NCI-H510A treated with DMSO at 0.1 percent for 48 hours (cell line): ENCODE results near the gene NNT.
A peak's percentile ranks its signal among the peaks of the same experiment; 100 is the strongest.
"Not testable (repeated sequence)": the region's sequence is repeated elsewhere in the genome, so short reads cannot be mapped to it uniquely, and the experiment has no call there.

Experiments used
- DNase-seq: peaks from one replicate; lab custom pipeline; 2025; lab: John Stamatoyannopoulos, UW

NNT gene

DNA sequence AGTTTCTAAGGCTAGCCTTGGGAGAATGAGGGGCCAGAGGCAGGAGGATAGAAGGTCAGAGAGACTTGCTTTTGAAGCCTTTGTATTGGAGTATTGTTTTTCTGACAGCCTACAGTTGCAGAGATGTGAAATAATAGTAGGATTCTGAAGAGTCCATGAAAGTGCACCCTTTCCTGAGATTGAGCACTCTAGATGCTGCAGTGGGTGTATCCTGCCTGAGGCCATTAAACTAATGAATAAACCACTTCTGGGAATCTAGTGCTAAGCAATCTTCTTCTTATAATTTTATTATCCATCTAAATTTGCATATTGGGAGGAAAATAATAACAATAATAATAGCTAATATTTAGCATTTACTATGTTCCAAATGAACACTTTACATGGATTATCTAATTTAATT lies 19.3 kb upstream of the NNT start:
- no peak for DNase-seq

- no peak for DNase-seq
Measured at GRCh38 chr5:43584166-43584699, 18.7 kb upstream of the NNT start.

GRCh38 chr5:43588842-43589241 lies 14.1 kb upstream of the NNT start:
- no peak for DNase-seq

DNA sequence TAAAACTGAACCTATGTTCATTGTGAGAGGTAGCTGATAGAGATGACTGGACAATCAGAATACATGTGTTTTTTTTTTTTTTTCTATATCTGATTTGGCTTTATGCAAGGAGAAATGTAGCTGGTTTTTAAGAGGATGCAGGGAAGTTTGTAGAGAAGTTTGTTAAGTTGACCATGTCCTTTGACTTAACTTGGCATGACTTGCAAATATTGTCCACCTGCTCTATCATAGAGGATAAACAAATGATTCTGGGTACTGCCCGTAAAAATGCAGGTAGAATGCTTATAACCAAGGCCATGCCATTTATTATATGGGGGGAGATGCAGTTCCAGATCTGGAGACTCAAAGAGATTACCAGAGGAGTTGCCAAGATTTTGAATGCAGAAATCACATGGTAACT lies 13.7 kb upstream of the NNT start:
- DNase-seq = no peak

GRCh38 chr5:43590700-43591099 lies 12.3 kb upstream of the NNT start:
- DNase-seq = no peak

GRCh38 chr5:43592363-43592762 lies 10.6 kb upstream of the NNT start:
- no peak for DNase-seq

GRCh38 chr5:43598927-43599326 lies 4.1 kb upstream of the NNT start:
- not testable (repeated sequence) for DNase-seq

DNA sequence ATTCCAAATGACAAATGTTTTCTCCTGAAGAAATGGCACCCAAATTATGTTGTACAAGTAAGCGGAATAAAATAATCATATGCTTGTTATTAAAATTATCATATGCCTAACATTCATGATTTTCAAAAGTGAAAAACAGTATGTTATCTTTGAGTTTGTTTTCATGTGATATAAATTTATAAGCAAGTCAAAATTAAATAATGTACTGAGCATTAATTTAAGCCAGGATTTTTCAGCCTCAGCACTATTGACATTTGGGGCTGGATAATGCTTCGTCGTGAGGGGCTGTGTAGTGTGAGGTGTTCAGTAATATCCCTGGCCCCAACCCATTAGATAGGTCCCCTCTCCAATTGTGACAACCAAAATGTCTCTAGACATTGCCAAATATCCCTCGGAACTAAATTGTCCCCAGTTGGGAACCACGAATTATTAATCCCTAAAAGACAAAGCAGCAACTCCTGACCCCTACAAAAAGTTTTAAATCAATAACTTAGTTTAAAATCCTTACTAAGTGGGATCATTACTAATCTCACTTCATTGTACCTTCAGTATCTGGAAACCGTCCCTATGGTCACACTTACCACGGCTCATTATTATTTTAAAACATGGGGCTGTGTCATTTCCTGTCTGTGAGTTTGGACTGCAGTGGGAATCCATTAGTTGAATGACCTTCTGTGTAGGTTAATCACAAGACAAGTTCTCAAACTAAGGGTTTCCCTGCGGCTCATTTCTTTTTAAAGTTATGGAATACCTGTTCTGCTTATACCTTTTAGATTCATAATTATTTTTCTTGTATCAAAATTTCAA lies 1.3 kb upstream of the NNT start:
- DNase-seq = peak; percentile 64

DNA sequence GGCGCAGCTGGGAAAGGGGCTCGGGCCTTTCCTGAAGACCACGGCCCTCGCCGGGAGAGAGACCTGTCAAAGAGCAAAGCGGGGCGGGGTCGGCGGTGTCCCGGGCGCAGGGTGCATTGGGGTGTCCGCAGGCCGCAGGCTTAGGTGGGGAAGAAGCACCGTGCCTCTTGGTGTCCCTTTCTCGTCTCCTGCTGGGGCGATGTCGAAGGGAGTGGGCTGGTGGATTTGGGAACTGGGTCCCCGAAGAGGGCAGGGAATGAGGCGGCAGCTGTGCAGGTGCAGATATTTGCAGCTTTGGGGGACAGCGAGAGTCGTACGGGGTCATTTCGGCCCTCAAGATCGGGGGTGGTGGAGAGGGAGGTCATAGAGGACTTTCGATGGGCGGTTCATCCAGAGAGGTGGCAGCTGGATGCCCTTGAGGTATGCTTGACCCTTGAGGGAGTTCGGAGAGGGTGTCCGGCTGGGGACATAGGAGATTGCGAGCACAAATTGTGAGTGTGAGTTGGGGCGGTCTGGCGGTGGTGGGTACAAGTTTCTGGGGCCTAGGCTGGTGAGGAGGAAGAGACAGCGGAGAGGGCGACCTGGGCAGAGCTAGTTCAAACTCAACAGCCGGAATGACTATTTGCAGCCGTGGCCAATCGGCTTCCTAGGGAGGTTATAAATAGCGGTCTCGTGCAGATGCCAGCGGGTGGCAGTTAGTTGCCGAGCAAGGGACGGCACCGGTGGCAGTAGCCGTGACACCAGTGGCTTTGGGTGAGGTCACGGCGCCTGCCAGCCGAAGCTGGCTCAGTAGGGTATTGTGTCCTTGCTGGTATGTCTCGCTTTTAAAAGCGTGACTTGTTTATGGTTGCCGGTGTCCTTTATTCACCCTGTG lies 601 bp downstream of the NNT start:
- peak; percentile 95 for DNase-seq

GRCh38 chr5:43604699-43605098 lies 1.7 kb downstream of the NNT start:
- DNase-seq = no peak

- DNase-seq = no peak
Measured at GRCh38 chr5:43606351-43606750, 3.4 kb downstream of the NNT start.

- no peak for DNase-seq
Measured at GRCh38 chr5:43608406-43608805, 5.4 kb downstream of the NNT start.

DNA sequence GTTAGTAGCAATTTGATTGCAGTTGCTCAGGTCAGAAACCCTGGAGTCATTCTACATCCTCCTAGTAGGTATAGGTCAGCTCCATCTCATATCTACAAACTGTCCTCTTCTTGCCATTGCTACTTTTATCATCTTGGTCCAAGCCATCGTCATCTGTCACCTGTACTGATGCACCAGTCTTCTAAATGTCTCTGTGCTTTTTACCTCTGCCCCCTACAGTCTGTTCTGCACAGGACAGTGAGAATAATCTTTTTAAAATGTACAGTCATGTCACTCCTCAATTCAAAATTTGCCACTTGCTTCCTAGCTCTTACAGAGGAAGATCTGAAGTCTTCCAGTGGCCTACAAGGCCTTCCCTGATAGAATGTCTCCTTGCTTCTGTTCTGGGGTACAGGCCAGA lies 6.8 kb downstream of the NNT start:
- no peak for DNase-seq

DNA sequence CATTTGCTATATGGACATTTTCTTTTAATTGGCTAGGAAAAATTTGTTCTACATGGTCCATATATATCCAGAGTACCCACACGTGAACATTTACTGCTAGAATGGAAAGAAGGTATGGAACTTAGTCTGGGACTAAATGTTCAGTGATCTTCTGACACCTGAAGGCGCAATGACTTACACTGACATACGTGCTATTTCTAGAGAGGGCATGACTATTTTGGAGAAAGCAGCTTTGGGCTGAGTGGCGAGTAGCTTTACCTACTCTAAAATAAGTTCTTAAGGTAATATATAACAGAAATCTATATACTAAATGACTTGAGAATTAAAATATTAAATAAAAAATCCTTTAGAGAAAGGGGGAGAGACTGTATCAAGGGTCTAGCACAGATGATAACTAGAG lies 10.4 kb downstream of the NNT start:
- DNase-seq = no peak

DNA sequence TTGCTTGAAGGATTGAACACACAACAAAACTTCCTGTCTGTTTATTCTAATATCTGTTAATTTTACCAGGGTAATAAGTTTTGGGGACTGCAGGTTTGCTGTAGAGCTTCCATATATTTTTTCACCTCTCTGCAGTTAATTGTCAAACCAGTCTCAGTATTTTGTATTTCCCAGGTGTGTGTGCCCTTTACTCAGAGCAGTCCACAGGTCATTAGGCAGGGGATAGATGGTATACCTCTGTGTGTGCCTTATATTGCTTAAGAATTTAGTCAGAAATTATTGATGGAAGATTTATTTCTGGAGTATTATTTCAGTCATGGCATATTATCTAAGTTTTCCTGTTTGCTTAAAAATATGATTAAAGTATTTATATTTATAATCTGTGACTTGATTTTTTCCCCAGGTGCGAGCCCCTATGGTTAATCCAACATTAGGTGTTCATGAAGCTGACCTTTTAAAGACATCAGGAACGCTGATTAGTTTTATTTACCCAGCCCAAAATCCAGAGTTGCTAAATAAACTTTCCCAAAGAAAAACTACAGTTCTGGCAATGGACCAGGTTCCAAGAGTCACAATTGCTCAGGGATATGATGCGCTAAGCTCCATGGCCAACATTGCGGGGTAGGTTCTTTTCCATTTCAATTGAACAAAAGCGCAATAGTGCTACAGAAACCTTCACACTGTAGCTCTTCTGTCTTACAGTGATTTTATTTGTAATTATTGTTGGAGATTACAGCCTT lies 12.6 kb downstream of the NNT start:
- DNase-seq = no peak

DNA sequence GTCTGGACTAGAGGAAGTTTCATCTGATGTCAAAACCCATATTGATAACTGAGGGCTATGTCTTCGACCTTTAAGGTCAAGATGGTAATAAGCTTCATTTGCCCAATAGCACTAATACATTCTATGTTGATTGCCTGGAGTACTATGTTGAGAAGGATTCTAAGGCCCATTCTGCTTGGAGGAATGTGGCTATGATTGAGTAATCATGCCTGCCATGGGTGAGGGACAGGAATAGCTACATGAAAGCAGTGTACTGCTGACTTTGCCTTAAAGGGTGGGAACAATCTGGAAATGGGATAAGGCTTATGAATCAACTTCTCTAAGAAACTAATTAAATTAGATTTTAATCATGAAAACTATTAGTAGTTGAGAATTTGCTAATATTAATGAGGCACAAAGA lies 13.6 kb downstream of the NNT start:
- no peak for DNase-seq

- DNase-seq = no peak
Measured at GRCh38 chr5:43619380-43619779, 16.4 kb downstream of the NNT start.

GRCh38 chr5:43619911-43620310 lies 16.9 kb downstream of the NNT start:
- no peak for DNase-seq

DNA sequence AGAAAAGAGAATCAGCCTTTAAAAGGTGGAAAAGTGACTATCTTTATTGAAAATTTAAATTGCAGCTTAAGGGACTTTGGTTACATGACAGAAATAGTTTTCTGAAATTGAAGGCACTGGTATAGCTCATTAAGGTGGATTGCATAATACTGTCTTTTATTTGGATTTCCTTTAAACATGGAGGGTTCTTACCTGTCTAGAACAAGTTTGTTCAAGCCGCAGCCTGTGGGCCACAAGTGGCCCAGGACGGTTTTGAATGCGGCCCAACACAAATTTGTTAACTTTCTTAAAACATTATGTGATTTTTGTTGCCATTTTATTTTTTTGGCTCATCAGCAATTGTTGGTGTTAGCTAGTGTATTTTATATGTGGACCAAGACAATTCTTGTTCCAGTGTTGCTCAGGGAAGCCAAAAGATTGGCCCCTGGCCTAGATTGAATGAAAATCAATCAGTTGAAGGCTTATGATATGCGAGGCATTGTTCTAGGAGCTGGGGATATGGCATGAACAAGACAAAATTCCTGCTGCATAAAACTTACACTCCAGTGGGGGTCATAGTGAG lies 18.0 kb downstream of the NNT start:
- DNase-seq = no peak

DNA sequence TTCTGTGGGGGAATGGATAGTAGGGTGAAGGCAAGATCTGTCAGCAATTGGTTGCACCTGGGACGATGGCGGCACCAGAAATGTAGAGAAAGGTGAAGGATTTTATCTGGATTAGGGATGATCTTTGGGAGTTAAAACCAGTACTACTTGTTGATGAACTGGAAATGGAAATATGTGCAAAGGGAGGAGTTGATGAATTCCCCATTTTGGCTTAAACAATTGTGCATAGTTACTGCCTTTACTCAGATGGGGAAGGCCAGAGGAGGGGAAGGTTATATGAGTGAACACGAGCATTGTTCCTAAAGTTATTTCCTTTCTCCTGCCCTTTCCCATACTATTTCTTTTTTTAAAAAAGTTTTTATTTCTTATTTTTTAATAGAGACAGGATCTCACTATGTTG lies 19.1 kb downstream of the NNT start:
- DNase-seq = no peak

DNA sequence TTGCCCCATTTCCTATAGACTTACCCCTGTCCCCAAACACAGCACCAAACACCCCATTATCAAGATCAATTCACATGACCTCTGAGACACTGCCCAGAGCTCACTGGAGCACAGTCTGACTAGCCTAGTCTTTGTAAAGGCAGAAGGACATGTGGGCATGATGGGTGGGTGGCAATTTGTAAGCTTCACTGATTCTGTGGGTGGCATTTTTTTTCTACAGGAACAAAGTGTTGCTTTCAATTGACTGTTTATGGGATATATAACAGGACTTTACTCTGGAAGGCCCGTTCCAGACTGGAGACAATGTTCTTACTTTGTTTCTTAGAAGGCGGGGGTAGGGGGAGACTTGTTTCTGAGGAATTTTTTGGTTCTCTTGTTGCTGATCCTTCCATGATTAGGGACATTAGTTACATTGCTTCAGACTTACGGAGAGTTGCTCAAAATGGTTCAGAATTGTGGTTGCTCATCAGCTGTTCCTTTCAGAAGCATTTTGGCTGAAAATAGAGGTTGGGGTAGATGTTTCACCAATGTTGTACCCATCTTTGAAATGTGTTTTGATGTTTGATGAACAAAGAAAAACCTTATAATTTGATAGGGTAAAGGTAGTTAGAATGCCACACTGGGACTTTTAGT lies 20.2 kb downstream of the NNT start:
- DNase-seq = no peak

- peak; percentile 4 for DNase-seq
Measured at GRCh38 chr5:43627028-43627427, 24.0 kb downstream of the NNT start.
